Muscle layer of duodenum (tissue), 2 donors: Measurements from ENCODE around the gene CRAMP1.
"Not testable (repeated sequence)": the region's sequence is repeated elsewhere in the genome, so short reads cannot be mapped to it uniquely, and the experiment has no call there.

Experiments
- H3K27ac ChIP-seq: one replicate; pipeline ENCODE4 v1.7.0; 2013; ENCODE audit warnings: mild to moderate bottlenecking, low read length
- H3K27me3 ChIP-seq: one replicate; pipeline ENCODE4 v1.7.0; 2013; ENCODE audit warnings: low read depth, mild to moderate bottlenecking, control low read depth, low read length
- H3K36me3 ChIP-seq, 2 donors: one replicate each; pipeline ENCODE4 v1.7.0; 2013; ENCODE audit warnings: low read length in 2 of 2, control low read depth in 1 of 2, mild to moderate bottlenecking in 1 of 2; ENCODE audit not compliant: insufficient read depth in 2 of 2, control insufficient read depth in 1 of 2
- H3K4me1 ChIP-seq, 2 donors: one replicate each; pipeline ENCODE4 v1.7.0; 2013; ENCODE audit warnings: low read length in 2 of 2, mild to moderate bottlenecking in 2 of 2, control low read depth in 1 of 2, moderate library complexity in 1 of 2; ENCODE audit not compliant: insufficient read depth in 2 of 2, control insufficient read depth in 1 of 2
- H3K4me3 ChIP-seq, 2 donors: one replicate each; pipeline ENCODE4 v1.7.0; 2013; ENCODE audit warnings: low read length in 2 of 2, low read depth in 1 of 2, mild to moderate bottlenecking in 1 of 2
- H3K9me3 ChIP-seq, 2 donors: one replicate each; pipeline ENCODE4 v1.7.0; 2013; ENCODE audit warnings: low read length in 2 of 2, control low read depth in 1 of 2, mild to moderate bottlenecking in 1 of 2; ENCODE audit not compliant: control insufficient read depth in 1 of 2
- donor health status: healthy.

CRAMP1 gene

GRCh38 chr16:1719559-1720229 lies 107.5 kb downstream of the CRAMP1 start:
- not testable (repeated sequence) for H3K9me3 ChIP-seq, H3K27me3 ChIP-seq, H3K4me3 ChIP-seq, H3K27ac ChIP-seq, H3K36me3 ChIP-seq
- peaks cover 0 to 22% of the 10 kb centered on the region in 2 donors for H3K4me1 ChIP-seq

GRCh38 chr16:1721372-1721771 lies 109.2 kb downstream of the CRAMP1 start:
- H3K27ac ChIP-seq, result no peak overlapping the region
- H3K4me3 ChIP-seq, result no peak overlapping the region
- H3K4me1 ChIP-seq, result peaks cover 0 to 22% of the 10 kb centered on the region in 2 donors
- peaks cover 0 to 14% of the 10 kb centered on the region in 2 donors for H3K36me3 ChIP-seq
- H3K27me3 ChIP-seq, result no peaks in the 10 kb centered on the region
- H3K9me3 ChIP-seq, result no peaks in the 10 kb centered on the region

- H3K4me1 ChIP-seq, result peaks cover 0 to 22% of the 10 kb centered on the region in 2 donors
- H3K4me3 ChIP-seq, result no peak overlapping the region
- no peaks in the 10 kb centered on the region for H3K27me3 ChIP-seq
- H3K27ac ChIP-seq, result no peak overlapping the region
- H3K36me3 ChIP-seq, result peaks cover 11 to 35% of the 10 kb centered on the region in 2 donors
- no peaks in the 10 kb centered on the region for H3K9me3 ChIP-seq
Observed at GRCh38 chr16:1723450-1724147, 111.4 kb downstream of the CRAMP1 start.

- H3K9me3 ChIP-seq, result no peaks in the 10 kb centered on the region
- H3K4me1 ChIP-seq, result peaks cover 0 to 20% of the 10 kb centered on the region in 2 donors
- no peak overlapping the region for H3K27ac ChIP-seq
- peaks cover 11 to 43% of the 10 kb centered on the region in 2 donors for H3K36me3 ChIP-seq
- no peaks in the 10 kb centered on the region for H3K27me3 ChIP-seq
- no peak overlapping the region for H3K4me3 ChIP-seq
Observed at GRCh38 chr16:1724491-1724890, 112.3 kb downstream of the CRAMP1 start.

GRCh38 chr16:1726661-1727502 lies 114.7 kb downstream of the CRAMP1 start:
- Histone ChIP-seq H3K27ac (no peak overlapping the region), H3K36me3 (peaks cover 11 to 53% of the 10 kb centered on the region in 2 donors), H3K9me3 (no peaks in the 10 kb centered on the region), H3K4me3 (no peak overlapping the region), H3K27me3 (no peaks in the 10 kb centered on the region), H3K4me1 (peaks cover 0 to 13% of the 10 kb centered on the region in 2 donors)
